HG03571 (cell line): ENCODE measurements around the gene JPH2.

Experiments
- ATAC-seq: cut with Tn5 transposase; IDR thresholded peaks from one replicate; pipeline ENCODE4 v1.9.1; 2021; ENCODE audit not compliant: unreplicated experiment

JPH2 gene

DNA sequence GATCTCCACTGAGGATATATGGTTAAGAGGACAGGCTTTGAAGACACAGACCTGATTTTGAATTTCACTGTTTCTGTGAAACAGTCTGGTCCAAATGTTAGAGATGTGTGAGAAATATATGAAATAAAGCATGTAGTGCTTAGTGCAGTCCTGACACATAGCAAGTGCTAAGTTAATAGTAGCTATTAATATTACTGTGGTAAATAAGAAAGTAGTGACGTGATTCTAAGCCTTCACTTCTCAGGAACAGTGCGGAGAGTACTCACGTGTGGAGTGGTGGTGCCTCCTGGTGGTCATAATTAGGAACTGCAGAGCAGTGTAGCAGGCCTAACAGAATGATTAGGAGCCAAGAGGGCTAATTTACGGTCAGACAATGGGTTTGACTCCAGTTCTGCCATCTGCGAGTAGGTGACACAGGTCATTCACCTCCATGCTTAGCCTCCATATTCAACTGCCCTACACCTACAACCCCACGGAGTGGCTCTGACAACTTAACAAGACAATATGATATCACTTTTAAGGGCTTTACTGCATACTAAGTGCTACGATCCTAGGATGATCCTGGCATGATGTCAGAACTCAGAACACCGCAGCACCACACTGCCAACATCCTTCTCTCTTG, 106.2 kb downstream of the JPH2 start:
- ATAC-seq = no peak

DNA sequence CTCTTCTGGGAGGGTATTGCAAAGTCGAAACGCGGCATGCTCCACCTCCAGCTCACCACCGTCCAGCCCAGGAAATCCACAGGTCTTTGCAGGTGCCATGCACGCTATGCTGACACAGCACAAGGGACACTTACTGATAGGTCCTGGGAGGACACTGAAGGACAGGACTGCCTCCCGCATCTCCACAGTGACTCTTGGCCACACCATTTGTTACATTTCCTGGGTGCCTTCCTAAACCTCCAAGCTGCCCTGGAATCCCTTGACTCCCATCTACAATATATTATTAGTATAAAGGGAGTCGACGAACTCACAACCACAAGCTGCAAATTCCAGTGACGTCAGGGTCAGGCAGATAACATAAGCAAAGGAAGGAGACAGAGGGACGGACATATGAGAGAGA, 106.9 kb downstream of the JPH2 start:
- ATAC-seq = no peak

DNA sequence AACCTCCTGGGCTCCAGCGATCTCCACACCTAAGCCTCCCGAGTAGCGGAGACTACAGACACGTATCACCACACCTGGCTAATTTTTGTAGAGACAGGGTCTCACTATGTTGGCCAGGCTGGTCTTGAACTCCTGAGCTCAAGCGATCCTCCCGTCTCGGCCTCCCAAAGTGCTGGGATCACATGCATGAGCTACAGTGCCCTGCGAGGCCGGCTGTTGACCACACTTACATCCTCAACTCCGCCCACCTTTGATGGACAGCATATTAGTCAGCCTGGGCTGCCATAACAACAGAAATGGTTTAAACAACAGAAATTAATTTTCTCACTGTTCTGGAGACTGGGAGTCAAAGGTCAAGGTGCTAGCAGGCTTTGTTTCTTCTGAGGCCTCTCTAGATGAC, 107.7 kb downstream of the JPH2 start:
- no peak for ATAC-seq

DNA sequence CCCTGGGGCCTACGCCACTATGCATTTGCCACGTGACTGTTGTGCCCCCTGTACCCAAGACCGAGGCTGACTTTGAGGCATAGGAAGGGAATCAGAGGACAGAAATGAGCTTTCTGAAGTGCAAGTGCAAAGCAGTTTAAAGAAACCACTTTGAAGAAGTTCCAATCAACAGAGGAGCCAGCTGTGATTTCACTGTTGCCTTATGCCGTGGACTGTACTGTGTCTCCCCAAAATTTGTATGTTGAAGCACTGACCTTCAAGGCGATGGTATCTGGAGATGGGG, 111.1 kb downstream of the JPH2 start:
- no peak for ATAC-seq

DNA sequence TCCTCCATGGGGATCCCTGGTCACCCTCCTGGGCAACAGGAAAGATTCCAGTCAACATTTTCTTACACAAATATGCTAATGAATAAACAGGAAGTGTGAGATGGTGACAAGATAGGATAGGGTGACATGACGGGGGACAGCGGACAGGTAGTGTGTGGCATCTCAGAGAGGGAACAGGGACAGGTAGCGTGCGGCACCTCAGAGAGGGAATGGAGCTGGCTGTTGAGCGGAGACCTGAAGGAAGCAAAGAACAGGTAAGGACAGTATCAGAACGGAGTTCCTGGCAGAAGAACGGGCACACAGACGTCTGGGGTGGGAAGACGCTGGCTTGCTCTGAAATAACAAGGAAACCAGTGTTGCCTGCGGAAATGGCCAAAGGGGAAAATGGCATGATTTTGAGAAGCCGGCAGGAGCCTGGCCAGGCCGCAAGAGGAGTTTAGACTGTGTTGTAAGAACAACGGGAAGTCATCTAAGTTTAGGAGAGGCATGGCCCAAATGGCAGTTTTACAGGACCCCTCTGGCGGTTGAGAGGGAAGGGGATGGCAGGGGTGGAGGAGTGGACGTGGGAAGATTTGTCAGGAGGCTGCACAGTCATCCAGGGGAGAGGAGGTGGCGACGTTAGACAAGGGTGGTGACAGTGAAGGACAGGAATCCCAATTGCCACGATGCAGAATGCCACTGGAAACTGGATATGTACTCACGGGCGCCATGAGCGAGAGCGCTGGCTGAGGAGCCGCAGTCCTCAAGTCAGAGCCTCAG, 111.6 kb downstream of the JPH2 start:
- no peak for ATAC-seq

DNA sequence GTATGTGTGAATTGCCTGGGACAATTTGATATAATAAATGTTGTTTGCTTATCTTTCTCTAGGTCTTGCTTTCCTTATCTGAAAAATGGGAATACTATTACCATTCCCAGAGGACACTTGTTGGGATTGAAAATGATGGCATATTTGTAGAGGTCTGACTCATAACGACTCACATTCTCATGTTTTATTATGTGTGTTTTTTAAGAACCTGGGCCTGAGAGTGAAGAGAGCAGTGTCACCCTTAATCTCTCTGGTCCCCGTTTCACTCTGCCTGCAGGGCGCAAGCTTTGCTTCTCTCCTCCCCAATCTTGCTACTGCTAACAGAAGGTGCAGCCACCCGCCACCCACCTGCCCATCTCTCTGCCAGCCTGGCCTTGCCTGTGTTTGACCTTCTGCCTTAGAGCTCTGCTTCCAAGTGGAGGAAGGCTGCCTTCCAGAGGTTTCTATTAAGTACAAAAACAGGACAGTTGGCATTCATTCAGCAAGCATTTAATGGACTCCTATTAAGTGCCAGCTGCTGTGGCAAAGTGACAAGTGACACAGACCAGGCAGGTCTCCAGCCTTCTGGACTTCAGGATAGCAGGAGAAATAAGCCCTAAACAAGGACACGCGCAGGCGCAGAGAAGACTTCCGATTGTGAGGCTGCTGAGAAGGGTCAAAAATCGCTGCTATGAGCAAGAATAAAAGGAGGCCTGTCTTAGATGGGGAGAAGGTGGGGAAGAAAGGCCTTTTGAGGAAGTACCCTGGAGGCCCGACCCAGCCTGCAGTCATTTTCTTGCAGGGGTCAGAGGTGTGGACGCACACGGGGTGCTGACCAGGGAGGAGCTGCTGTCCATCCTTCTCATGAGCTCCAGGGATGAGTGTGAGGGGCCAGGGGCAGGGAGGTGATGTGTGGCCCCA, 112.5 kb downstream of the JPH2 start:
- ATAC-seq = no peak

- ATAC-seq = no peak
Measured at GRCh38 chr20:44073675-44074071, 113.3 kb downstream of the JPH2 start.

GRCh38 chr20:44073011-44073674, 113.8 kb downstream of the JPH2 start:
- ATAC-seq = no peak

DNA sequence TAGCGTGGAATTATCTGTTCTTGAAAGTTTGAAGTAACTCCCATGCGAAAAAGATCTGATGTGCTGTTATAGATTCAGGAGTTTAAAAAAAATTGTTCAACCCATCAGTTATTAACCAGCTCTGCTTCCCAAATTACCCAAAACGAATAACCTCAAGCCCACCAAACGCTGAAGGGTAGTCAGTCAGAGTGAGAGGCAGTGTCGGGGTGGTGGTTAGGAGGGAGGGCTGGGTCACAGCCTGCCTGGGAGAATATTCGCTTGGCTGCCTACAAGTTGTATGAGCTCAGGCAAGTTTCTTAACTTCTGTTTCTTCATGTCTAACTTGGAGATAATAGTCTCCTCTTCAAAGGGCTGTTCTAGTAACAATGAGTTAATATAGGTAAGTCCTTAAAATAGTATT, 114.6 kb downstream of the JPH2 start:
- ATAC-seq = peak; percentile 40

DNA sequence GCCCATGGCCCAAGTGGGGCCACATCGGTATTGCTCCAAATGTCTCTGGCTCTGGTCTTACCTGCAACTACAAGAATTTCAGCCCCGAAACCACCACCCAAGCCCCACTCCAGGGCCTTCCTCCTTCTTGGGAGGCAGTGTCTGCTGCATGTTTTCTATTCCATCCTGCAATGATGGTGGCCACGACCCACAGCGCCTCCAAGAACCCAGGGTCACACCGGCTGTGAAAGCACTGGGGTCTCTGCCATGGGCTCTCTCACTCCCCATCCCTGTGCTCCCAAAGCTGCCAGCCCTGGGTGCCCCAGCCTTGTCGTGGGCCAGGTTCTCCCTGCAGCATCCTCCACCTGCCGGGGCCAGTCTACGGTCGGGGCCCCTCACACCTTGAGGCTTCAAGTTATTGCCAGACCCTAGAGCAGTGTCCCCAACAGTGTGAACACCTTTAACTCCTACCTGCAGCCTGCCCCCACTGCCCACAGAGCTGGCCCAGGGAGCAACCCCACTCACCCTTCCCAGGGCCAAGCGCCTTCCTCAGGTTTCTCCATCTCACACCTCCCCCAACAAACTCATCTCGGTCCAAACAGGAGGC, 115.4 kb downstream of the JPH2 start:
- ATAC-seq = no peak

GRCh38 chr20:44071057-44071456, 115.9 kb downstream of the JPH2 start:
- no peak for ATAC-seq

GRCh38 chr20:44070139-44070900, 116.7 kb downstream of the JPH2 start:
- ATAC-seq = no peak

- ATAC-seq = no peak
Measured at GRCh38 chr20:44069203-44070011, 117.6 kb downstream of the JPH2 start.

GRCh38 chr20:44068316-44069201, 118.4 kb downstream of the JPH2 start:
- ATAC-seq = no peak

DNA sequence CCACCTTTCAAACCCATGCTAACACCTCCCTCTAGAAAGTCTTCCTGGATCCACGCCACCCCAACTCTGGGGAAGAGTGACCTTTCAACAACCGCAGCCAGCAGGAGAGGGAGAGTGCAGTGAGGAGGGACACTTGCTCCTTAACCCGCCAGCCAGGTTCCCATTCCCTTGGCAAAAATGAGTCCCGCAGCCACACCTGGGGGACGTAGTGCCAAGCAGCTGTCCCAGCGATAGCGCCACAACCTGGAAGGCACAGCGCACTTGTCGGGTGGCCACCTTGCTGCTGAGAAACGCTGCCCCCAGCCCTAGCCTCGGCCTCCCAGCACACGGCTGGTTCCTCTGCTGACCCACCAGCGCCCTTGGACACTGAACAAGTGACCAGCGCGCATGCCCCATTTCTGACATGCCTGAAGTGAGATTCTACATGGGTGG, 119.3 kb downstream of the JPH2 start:
- ATAC-seq = no peak

DNA sequence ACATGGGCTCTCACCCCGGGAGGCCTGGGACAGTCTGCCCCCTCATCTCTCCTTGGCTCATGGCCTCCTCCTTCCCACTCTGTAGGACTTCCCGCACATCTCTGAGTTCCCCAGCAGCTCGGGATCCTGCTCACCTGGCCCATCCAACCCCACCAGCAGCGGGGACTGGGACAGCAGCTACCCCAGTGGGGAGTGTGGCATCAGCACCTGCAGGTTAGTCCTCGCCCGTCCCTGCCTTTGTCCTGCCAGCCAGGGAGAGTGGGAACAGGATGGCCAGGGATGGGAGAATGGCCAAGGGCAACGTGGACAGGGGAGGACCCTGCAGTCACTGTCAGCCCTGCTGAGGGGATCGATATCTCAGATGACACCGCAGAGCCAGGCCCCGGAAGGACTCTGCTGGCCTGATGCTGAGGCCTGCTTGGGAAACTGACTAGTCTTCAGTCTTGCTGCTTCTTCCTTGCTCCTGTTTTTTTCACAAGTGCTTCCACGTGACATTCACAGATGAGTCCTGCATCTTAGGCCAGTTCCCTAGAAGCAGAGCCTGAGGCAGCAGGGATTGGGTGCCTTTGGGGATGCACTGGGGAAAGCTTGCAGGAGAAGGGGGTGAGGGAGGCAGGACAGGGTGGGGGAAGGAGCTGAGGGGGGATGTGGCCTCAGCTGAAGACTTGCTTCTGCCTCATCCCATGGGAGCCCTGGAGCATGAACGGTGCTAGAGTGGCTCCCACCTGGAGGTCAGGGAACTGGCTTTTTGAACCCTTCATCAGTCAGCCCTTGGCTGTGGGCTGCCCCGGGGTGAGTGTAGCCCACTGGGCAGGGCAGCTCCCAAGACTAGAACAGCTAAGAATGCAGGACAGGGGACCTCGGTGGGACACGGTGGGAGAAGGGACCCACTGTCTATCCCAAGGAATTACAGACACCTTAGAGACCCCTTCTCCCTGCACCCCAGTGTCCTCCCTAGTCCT, 120.1 kb downstream of the JPH2 start:
- no peak for ATAC-seq
